Hepatocyte (in vitro differentiated cells): Measurements from ENCODE around the gene SNAPC1. TPM values are rescaled to one million over a fixed set of nuclear protein-coding genes. Genes with fewer than 3 reads are reported as not detected.

Experiments used
- DNase-seq: peaks from one replicate; pipeline ENCODE4 v3.0.0-alpha.2; 2016; ENCODE audit warnings: low spot score
- H2AFZ ChIP-seq: fragments of 200-600 bp; sonication (generic); 2 replicates; pipeline ENCODE4 v1.6.0; 2016; ENCODE audit warnings: antibody characterized with exemption, mild to moderate bottlenecking
- H3K27ac ChIP-seq: fragments of 200-600 bp; sonication (generic); 2 replicates; pipeline ENCODE4 v1.5.1; 2016; ENCODE audit warnings: mild to moderate bottlenecking
- H3K27me3 ChIP-seq: fragments of 200-600 bp; sonication (generic); 2 replicates; pipeline ENCODE4 v1.6.1; 2016
- H3K36me3 ChIP-seq: fragments of 200-600 bp; sonication (generic); replicated peaks from 2 replicates; pipeline ENCODE4 v1.5.1; 2016; ENCODE audit warnings: low read depth; ENCODE audit not compliant: insufficient read depth
- H3K4me1 ChIP-seq: fragments of 200-600 bp; sonication (generic); 2 replicates; pipeline ENCODE4 v1.5.1; 2016; ENCODE audit warnings: mild to moderate bottlenecking, moderate library complexity; ENCODE audit not compliant: insufficient read depth
- H3K4me2 ChIP-seq: fragments of 200-600 bp; sonication (generic); 2 replicates; pipeline ENCODE4 v1.6.0; 2016
- H3K4me3 ChIP-seq: fragments of 200-600 bp; sonication (generic); 2 replicates; pipeline ENCODE4 v1.5.1; 2016; ENCODE audit warnings: mild to moderate bottlenecking
- H3K79me2 ChIP-seq: fragments of 200-600 bp; sonication (generic); 2 replicates; pipeline ENCODE4 v1.6.0; 2017; ENCODE audit warnings: mild to moderate bottlenecking
- H3K9me2 ChIP-seq: fragments of 200-600 bp; sonication (generic); replicated peaks from 2 replicates; pipeline ENCODE4 v1.6.0; 2017; ENCODE audit warnings: mild to moderate bottlenecking; ENCODE audit not compliant: insufficient read depth
- H3K9me3 ChIP-seq: fragments of 200-600 bp; sonication (generic); 2 replicates; pipeline ENCODE4 v1.5.1; 2016; ENCODE audit warnings: low read depth, mild to moderate bottlenecking
- H4K20me1 ChIP-seq: fragments of 200-600 bp; sonication (generic); 2 replicates; pipeline ENCODE4 v1.6.0; 2016; ENCODE audit warnings: mild to moderate bottlenecking; ENCODE audit not compliant: insufficient read depth, poor library complexity, severe bottlenecking
- EZH2 ChIP-seq: fragments of 200-600 bp; sonication (generic); IDR thresholded peaks from 2 replicates; pipeline ENCODE4 v1.6.1; 2016; ENCODE audit warnings: antibody characterized with exemption, mild to moderate bottlenecking, borderline replicate concordance
- EZH2phosphoT487 ChIP-seq: fragments of 200-600 bp; sonication (generic); IDR thresholded peaks from one replicate; pipeline ENCODE4 v1.6.1; 2018; ENCODE audit warnings: antibody characterized with exemption, mild to moderate bottlenecking, low read depth, moderate library complexity; ENCODE audit not compliant: unreplicated experiment, severe bottlenecking
- WGBS: methylation state at CpG from one replicate; pipeline ENCODE4 v1.1.6; 2016; ENCODE audit warnings: low lambda C conversion rate; ENCODE audit errors: missing lambda C conversion rate; 5-methylcytosine and 5-hydroxymethylcytosine counted together
- polyA plus RNA-seq: library from polyadenylated mRNA; unstranded; fragments of >200 nt; fragmentation: Nextera tagmentation; extraction: Ambion mirVana; gene quantifications from 2 replicates; pipeline ENCODE4 v1.2.1, GENCODE V29; 2016
- total RNA-seq: library from RNA; depleted of rRNA; stranded (reverse); fragments of >200 nt; gene quantifications from 2 replicates; pipeline ENCODE4 v1.2.3, GENCODE V29; 2014
- TF ChIP-seq, protein P1 (sequence below): fragments of 200-600 bp; sonication (generic); IDR thresholded peaks from 2 replicates; pipeline ENCODE4 v1.5.1; 2016; ENCODE audit warnings: antibody characterized with exemption, mild to moderate bottlenecking; ENCODE audit not compliant: poor library complexity

The SNAPC1 gene
- total and polyA plus RNA-seq, 2 experiments from 2014 or later = 3.4 to 10.5 TPM

DNA sequence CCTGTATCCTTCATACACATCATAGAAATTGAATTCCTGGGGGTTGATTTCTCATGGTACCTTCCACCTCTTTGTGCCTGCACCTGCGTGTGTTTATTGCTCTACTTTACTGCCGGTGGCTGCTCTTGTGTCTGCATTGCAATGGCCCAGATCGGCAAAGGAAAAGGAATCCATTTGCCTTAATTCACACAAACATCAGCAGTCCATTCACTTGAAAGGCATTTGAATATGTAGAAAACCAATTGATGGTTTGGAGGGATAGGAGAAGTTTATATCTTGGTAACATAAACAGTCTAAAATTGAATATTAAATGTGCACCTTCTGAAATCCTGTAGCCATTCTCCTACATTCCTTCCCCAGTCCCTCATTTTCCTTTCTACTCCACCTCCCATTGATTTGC lies 74.0 kb downstream of the SNAPC1 start:
- Histone ChIP-seq H3K27ac (no peak overlapping the region), H3K79me2 (no peaks in the 10 kb centered on the region), H3K9me3 (no peaks in the 10 kb centered on the region), H2AFZ (no peak overlapping the region), H3K9me2 (no peaks in the 10 kb centered on the region), H3K4me1 (no peaks in the 10 kb centered on the region), H3K27me3 (no peaks in the 10 kb centered on the region), H3K4me2 (no peak overlapping the region), H3K36me3 (no peaks in the 10 kb centered on the region), H3K4me3 (no peak overlapping the region), H4K20me1 (no peaks in the 10 kb centered on the region)
- DNase-seq = no peak
- TF ChIP-seq EZH2phosphoT487 = no peak
- TF ChIP-seq, protein P1, sequence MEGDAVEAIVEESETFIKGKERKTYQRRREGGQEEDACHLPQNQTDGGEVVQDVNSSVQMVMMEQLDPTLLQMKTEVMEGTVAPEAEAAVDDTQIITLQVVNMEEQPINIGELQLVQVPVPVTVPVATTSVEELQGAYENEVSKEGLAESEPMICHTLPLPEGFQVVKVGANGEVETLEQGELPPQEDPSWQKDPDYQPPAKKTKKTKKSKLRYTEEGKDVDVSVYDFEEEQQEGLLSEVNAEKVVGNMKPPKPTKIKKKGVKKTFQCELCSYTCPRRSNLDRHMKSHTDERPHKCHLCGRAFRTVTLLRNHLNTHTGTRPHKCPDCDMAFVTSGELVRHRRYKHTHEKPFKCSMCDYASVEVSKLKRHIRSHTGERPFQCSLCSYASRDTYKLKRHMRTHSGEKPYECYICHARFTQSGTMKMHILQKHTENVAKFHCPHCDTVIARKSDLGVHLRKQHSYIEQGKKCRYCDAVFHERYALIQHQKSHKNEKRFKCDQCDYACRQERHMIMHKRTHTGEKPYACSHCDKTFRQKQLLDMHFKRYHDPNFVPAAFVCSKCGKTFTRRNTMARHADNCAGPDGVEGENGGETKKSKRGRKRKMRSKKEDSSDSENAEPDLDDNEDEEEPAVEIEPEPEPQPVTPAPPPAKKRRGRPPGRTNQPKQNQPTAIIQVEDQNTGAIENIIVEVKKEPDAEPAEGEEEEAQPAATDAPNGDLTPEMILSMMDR = no peak
- no peak for TF ChIP-seq EZH2
- WGBS = 47% methylated on average over 3 of the region's 3 CpGs

- 100% methylated on average over 1 of the region's 1 CpG for WGBS
- Histone ChIP-seq H3K4me3 (no peak overlapping the region), H3K4me2 (no peak overlapping the region), H3K79me2 (no peaks in the 10 kb centered on the region), H3K4me1 (no peaks in the 10 kb centered on the region), H3K9me3 (no peaks in the 10 kb centered on the region), H3K9me2 (no peaks in the 10 kb centered on the region), H3K27ac (no peak overlapping the region), H3K27me3 (no peaks in the 10 kb centered on the region), H2AFZ (no peak overlapping the region), H3K36me3 (no peaks in the 10 kb centered on the region), H4K20me1 (no peaks in the 10 kb centered on the region)
- no peak for TF ChIP-seq EZH2phosphoT487
- TF ChIP-seq EZH2 = no peak
- TF ChIP-seq, protein P1 = no peak
- no peak for DNase-seq
These were observed 74.6 kb downstream of the SNAPC1 start for GRCh38 chr14:61836807-61837206.

GRCh38 chr14:61837336-61838229 lies 75.4 kb downstream of the SNAPC1 start:
- H2AFZ ChIP-seq = no peak overlapping the region
- H3K9me3 ChIP-seq = no peaks in the 10 kb centered on the region
- 45% methylated on average over 10 of the region's 10 CpGs for WGBS
- no peaks in the 10 kb centered on the region for H3K79me2 ChIP-seq
- H4K20me1 ChIP-seq = no peaks in the 10 kb centered on the region
- no peaks in the 10 kb centered on the region for H3K9me2 ChIP-seq
- TF ChIP-seq EZH2 = no peak
- TF ChIP-seq, protein P1 = peak; percentile 91
- TF ChIP-seq EZH2phosphoT487 = no peak
- H3K4me3 ChIP-seq = no peak overlapping the region
- H3K4me1 ChIP-seq = no peaks in the 10 kb centered on the region
- DNase-seq = peak; percentile 89
- no peaks in the 10 kb centered on the region for H3K27me3 ChIP-seq
- H3K27ac ChIP-seq = no peak overlapping the region
- H3K4me2 ChIP-seq = no peak overlapping the region
- no peaks in the 10 kb centered on the region for H3K36me3 ChIP-seq
